ENCODE data around the gene CDH16. TPM values are rescaled to one million over a fixed set of nuclear protein-coding genes. Genes with fewer than 3 reads are reported as not detected.

The CDH16 gene
- total and polyA plus RNA-seq, 2 of the 13 experiments (the other 11 are each of a cell fraction or from before 2014, with no cell fraction given) = 2.7 to 3.9 TPM

DNA sequence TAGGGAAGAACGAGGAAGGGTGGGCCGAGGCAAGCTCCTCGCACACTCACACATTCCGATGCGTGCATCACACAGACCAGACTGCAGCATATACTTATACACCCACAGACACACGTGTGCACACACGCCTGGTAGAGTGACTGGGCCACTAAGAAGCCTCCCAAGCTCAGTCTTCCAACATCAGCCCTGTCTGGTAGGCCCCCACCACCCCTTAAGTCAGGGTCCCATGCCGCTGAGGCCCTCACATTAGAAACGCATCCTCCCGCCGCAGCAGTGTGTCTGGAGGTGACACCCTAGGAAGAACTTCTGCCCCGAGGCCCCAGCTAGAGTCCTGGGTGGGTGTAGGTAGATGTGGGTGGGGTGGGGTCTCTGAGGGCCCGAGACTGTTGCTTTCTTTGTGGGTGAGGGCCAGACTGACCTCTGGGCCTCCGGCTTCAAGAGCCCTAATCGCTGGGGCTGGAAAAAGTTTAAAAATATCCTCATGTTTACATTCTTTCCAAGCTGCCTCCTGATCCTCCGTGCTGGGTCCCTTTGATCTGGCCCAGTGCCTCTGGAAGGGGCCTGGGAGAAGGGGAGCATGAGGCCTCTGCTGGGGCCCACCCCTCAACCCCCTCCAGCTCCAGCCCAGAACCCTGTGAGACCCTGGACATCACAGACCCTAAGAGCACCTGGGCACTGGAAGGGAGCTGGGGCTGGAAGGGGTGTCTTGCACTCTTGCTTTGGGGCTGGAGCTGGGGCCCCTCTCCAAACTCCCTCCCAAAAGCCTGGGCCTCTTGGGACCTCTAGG is 13.6 kb downstream of the CDH16 start (continued):
- TF ChIP-seq ZNF256 (CRISPR knock-in tag; conservative IDR thresholded peaks at IDR 0.05) (no peak), ZNF335 (CRISPR knock-in tag; IDR thresholded peaks at IDR 0.05) (peak; percentile 12; the same call in 1 of the 2 replicates), DMAP1 (CRISPR knock-in tag; IDR thresholded peaks at IDR 0.05) (no peak; the same call in none of the 2 replicates), ZNF136 (CRISPR knock-in tag; IDR thresholded peaks at IDR 0.05; ENCODE audit: low read depth) (peak; percentile 56; the same call in 1 of the 2 replicates), SNAI1 (CRISPR knock-in tag; IDR thresholded peaks at IDR 0.05; ENCODE audit: borderline replicate concordance) (no peak), ELF3 (CRISPR knock-in tag; IDR thresholded peaks at IDR 0.05) (peak; percentile 42; the same call in 1 of the 2 replicates), DNMT3B (CRISPR knock-in tag; conservative IDR thresholded peaks at IDR 0.05) (peak; percentile 82; the same call in 1 of the 2 replicates), NR2C2 (CRISPR knock-in tag; IDR thresholded peaks at IDR 0.05; ENCODE audit: borderline replicate concordance) (no peak), ZNF598 (CRISPR knock-in tag; IDR thresholded peaks at IDR 0.05; ENCODE audit: borderline replicate concordance) (no peak), ZNF3 (CRISPR knock-in tag; IDR thresholded peaks at IDR 0.05) (no peak), MYC (CRISPR knock-in tag; IDR thresholded peaks at IDR 0.05; ENCODE audit: borderline replicate concordance) (peak; percentile 34; the same call in 1 of the 2 replicates), PHB2 (IDR thresholded peaks at IDR 0.05; ENCODE audit: partially characterized antibody) (no peak), KDM4B (CRISPR knock-in tag; IDR thresholded peaks at IDR 0.05) (no peak; the same call in 1 of the 2 replicates)
- TF ChIP-seq, protein P1, sequence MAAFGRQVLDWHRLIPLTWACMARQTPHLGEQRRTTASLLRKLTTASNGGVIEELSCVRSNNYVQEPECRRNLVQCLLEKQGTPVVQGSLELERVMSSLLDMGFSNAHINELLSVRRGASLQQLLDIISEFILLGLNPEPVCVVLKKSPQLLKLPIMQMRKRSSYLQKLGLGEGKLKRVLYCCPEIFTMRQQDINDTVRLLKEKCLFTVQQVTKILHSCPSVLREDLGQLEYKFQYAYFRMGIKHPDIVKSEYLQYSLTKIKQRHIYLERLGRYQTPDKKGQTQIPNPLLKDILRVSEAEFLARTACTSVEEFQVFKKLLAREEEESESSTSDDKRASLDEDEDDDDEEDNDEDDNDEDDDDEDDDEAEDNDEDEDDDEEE (CRISPR knock-in tag; IDR thresholded peaks at IDR 0.05) = no peak; the same call in 1 of the 2 replicates
- TF ChIP-seq, protein P2, sequence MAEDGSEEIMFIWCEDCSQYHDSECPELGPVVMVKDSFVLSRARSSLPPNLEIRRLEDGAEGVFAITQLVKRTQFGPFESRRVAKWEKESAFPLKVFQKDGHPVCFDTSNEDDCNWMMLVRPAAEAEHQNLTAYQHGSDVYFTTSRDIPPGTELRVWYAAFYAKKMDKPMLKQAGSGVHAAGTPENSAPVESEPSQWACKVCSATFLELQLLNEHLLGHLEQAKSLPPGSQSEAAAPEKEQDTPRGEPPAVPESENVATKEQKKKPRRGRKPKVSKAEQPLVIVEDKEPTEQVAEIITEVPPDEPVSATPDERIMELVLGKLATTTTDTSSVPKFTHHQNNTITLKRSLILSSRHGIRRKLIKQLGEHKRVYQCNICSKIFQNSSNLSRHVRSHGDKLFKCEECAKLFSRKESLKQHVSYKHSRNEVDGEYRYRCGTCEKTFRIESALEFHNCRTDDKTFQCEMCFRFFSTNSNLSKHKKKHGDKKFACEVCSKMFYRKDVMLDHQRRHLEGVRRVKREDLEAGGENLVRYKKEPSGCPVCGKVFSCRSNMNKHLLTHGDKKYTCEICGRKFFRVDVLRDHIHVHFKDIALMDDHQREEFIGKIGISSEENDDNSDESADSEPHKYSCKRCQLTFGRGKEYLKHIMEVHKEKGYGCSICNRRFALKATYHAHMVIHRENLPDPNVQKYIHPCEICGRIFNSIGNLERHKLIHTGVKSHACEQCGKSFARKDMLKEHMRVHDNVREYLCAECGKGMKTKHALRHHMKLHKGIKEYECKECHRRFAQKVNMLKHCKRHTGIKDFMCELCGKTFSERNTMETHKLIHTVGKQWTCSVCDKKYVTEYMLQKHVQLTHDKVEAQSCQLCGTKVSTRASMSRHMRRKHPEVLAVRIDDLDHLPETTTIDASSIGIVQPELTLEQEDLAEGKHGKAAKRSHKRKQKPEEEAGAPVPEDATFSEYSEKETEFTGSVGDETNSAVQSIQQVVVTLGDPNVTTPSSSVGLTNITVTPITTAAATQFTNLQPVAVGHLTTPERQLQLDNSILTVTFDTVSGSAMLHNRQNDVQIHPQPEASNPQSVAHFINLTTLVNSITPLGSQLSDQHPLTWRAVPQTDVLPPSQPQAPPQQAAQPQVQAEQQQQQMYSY (CRISPR knock-in tag; IDR thresholded peaks at IDR 0.05) = no peak
- TF ChIP-seq, protein P3, sequence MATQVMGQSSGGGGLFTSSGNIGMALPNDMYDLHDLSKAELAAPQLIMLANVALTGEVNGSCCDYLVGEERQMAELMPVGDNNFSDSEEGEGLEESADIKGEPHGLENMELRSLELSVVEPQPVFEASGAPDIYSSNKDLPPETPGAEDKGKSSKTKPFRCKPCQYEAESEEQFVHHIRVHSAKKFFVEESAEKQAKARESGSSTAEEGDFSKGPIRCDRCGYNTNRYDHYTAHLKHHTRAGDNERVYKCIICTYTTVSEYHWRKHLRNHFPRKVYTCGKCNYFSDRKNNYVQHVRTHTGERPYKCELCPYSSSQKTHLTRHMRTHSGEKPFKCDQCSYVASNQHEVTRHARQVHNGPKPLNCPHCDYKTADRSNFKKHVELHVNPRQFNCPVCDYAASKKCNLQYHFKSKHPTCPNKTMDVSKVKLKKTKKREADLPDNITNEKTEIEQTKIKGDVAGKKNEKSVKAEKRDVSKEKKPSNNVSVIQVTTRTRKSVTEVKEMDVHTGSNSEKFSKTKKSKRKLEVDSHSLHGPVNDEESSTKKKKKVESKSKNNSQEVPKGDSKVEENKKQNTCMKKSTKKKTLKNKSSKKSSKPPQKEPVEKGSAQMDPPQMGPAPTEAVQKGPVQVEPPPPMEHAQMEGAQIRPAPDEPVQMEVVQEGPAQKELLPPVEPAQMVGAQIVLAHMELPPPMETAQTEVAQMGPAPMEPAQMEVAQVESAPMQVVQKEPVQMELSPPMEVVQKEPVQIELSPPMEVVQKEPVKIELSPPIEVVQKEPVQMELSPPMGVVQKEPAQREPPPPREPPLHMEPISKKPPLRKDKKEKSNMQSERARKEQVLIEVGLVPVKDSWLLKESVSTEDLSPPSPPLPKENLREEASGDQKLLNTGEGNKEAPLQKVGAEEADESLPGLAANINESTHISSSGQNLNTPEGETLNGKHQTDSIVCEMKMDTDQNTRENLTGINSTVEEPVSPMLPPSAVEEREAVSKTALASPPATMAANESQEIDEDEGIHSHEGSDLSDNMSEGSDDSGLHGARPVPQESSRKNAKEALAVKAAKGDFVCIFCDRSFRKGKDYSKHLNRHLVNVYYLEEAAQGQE (IDR thresholded peaks at IDR 0.05; ENCODE audit: borderline replicate concordance in 1 of 2, low read depth in 1 of 2, low read length in 2 of 2) = peak in 1 of 2 experiments; percentile 49; a peak in 1 of 4 replicates
- TF ChIP-seq, protein P4, sequence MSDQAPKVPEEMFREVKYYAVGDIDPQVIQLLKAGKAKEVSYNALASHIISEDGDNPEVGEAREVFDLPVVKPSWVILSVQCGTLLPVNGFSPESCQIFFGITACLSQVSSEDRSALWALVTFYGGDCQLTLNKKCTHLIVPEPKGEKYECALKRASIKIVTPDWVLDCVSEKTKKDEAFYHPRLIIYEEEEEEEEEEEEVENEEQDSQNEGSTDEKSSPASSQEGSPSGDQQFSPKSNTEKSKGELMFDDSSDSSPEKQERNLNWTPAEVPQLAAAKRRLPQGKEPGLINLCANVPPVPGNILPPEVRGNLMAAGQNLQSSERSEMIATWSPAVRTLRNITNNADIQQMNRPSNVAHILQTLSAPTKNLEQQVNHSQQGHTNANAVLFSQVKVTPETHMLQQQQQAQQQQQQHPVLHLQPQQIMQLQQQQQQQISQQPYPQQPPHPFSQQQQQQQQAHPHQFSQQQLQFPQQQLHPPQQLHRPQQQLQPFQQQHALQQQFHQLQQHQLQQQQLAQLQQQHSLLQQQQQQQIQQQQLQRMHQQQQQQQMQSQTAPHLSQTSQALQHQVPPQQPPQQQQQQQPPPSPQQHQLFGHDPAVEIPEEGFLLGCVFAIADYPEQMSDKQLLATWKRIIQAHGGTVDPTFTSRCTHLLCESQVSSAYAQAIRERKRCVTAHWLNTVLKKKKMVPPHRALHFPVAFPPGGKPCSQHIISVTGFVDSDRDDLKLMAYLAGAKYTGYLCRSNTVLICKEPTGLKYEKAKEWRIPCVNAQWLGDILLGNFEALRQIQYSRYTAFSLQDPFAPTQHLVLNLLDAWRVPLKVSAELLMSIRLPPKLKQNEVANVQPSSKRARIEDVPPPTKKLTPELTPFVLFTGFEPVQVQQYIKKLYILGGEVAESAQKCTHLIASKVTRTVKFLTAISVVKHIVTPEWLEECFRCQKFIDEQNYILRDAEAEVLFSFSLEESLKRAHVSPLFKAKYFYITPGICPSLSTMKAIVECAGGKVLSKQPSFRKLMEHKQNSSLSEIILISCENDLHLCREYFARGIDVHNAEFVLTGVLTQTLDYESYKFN (CRISPR knock-in tag; conservative IDR thresholded peaks at IDR 0.05) = peak; percentile 98

Data from HepG2 (cell line).